Activated T-cell treated with anti-CD3 and anti-CD28 coated beads, Interleukin-2, amount 50 U/mL, for 4 hours (primary cell): Measurements from ENCODE around the gene C2CD4C. TPM values are rescaled to one million over a fixed set of nuclear protein-coding genes. Genes with fewer than 3 reads are reported as not detected.
A peak's percentile ranks its signal among the peaks of the same experiment; 100 is the strongest.
"Not testable (repeated sequence)": the region's sequence is repeated elsewhere in the genome, so short reads cannot be mapped to it uniquely, and the experiment has no call there.

Experiments
- ATAC-seq, 2 donors: fragments of 200-7000 bp; cut with Tn5 transposase; one replicate each; pipeline ENCODE4 v1.10.0; 2021
- DNase-seq: peaks from one replicate; pipeline ENCODE4 v3.0.0-alpha.2; 2020
- H3K27me3 Mint-ChIP-seq: one replicate; pipeline ENCODE4 v1.8.0; 2021; ENCODE audit warnings: low read depth, mixed read lengths
- H3K36me3 Mint-ChIP-seq: one replicate; pipeline ENCODE4 v1.8.0; 2022; ENCODE audit warnings: mixed read lengths; ENCODE audit not compliant: insufficient read depth
- H3K4me1 Mint-ChIP-seq: one replicate; pipeline ENCODE4 v1.8.0; 2021; ENCODE audit warnings: low read depth, mixed read lengths
- H3K4me3 Mint-ChIP-seq: one replicate; pipeline ENCODE4 v1.8.0; 2021; ENCODE audit warnings: mild to moderate bottlenecking, moderate library complexity, mixed read lengths
- H3K9me3 Mint-ChIP-seq: one replicate; pipeline ENCODE4 v1.8.0; 2021; ENCODE audit warnings: mixed read lengths
- total RNA-seq, 3 donors: library from RNA; stranded (reverse); gene quantifications; one replicate each; pipeline ENCODE4 v1.2.1, GENCODE V29; 2021

The C2CD4C gene
- total RNA-seq, 3 donors from 2014 or later: 0.11 to 0.14 TPM; not detected in 1

DNA sequence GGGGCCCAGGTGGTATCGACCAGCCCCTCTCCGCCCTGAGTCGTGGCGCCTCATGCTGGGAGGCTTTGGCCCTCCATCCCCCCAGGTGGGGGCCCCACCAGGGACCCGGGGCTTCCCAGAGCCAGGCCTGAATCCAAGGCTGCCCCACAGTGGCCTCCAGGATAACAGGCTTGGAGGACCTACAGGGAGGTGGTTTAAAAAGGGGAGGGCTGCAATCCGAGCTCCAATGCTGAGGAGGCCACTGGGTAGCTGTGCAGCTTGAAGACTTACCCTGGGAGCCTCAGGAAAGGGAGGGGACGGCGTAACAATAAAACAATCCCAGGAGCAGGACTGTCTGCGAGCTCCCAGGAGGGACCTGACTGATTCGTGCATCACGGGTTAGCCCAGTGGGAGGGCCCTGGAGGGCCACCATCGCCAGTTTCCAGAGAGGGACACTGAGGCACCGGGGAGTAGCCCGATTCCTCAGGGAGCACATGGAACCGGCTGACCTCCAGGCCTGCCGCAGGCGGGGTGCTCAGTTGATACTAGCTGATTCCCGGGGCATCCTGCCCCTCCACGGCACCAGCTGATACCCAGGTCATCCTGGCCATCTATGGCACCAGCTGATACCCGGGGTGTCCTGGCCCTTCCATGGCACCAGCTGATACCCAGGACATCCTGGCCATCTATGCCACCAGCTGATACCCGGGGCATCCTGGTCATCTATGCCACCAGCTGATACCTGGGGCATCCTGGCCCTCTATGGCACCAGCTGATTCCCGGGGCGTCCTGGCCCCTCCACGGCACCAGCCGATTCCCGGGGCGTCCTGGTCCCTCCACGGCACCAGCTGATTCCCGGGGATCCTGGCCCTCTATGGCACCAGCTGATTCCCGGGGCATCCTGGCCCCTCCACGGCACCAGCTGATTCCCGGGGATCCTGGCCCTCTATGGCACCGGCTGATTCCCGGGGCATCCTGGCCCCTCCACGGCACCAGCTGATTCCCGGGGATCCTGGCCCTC lies 3.7 kb upstream of the C2CD4C start:
- peaks cover 6% of the 10 kb centered on the region for H3K4me1 Mint-ChIP-seq
- peaks cover 14% of the 10 kb centered on the region for H3K27me3 Mint-ChIP-seq
- ATAC-seq (no peak), DNase-seq (no peak)
- no peaks in the 10 kb centered on the region for H3K36me3 Mint-ChIP-seq
- no peaks in the 10 kb centered on the region for H3K9me3 Mint-ChIP-seq
- H3K4me3 Mint-ChIP-seq: no peak overlapping the region

DNA sequence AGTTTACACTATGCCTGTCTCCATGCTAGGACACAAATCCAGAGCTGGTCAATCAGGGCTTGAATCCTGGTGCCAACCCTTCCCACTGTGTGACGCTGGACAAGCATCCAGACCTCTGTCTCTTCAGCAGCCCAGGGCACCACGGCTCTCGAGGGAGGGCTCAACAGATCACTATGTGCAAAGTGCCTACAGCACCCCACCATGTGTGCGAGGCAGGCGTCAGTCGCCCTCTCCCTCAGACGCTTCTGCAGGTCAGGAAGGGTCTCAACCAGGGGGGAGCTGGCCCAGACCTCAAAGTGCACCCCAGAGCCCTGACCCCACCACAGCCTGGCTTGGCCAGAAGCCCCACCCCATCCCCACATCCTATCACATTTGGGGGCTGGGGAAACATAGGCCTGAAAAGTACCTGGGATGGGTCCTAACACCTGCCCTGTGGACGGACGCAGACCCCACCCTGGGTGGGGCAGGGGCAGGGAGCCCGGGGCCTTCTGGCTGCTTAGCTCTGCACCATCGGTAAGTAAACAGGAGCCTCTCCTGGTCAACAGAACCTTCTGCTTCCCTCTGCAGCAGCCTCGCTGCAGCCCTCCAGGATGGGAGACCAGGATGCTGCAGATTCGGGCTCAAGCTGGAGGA lies 2.9 kb upstream of the C2CD4C start:
- Mint-ChIP-seq H3K4me3 (no peak overlapping the region), H3K27me3 (peaks cover 14% of the 10 kb centered on the region), H3K4me1 (peaks cover 6% of the 10 kb centered on the region), H3K36me3 (no peaks in the 10 kb centered on the region), H3K9me3 (no peaks in the 10 kb centered on the region)
- no peak for ATAC-seq
- DNase-seq: no peak

DNA sequence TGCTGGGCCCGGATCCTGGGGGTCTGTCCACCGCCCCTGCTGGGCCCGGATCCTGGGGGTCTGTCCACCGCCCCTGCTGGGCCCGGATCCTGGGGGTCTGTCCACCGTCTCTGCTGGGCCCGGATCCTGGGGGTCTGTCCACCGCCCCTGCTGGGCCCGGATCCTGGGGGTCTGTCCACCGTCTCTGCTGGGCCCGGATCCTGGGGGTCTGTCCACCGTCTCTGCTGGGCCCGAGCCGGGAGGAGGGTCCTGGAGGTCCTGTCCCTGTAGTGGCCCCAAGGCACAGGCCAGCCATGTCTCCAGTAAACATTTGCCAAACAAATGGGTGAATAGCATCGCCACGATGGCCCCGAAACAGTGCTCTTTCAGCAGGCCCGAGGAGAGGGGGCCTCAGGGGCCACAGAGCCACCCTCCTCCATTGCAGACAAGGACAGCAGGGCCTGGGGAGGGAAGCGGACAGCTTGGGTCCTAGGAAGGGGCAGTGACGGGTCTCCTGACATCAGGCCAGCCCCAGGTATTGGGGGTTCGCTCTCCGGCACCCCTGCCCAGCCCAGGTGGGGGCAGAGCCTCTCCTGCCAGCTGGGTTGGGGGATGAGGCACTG lies 2.3 kb upstream of the C2CD4C start:
- not testable (repeated sequence) for ATAC-seq, DNase-seq, H3K36me3 Mint-ChIP-seq

DNA sequence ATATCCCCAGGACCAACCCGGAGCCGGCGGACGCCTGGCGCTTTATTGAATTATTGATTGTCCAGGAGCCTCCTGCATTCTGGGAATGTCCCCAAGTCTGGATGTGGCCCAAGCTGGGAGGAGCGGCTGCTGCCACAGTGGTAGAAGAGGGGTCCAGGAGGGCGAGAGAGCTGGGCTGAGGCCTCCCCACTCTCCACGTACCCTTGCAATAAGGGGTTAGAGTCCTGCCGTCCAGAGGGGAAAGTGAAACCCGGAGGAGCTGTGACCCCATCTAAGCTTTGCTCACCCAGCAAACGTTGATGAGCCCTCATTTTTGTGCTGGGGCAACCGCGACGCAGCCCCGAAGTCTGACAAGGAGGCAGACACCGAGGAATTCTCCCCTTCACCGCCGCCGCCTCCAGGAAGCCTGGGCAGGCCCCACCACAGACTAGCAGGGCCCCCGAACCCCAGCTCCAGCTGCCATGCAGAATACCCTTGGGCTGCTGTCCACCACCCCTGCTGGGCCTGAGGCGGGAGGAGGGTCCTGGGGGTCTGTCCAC lies 1.4 kb upstream of the C2CD4C start:
- peaks cover 21% of the 10 kb centered on the region for H3K27me3 Mint-ChIP-seq
- ATAC-seq (no peak), DNase-seq (no peak)
- peaks cover 6% of the 10 kb centered on the region for H3K4me1 Mint-ChIP-seq
- H3K4me3 Mint-ChIP-seq: no peak overlapping the region
- no peaks in the 10 kb centered on the region for H3K36me3 Mint-ChIP-seq
- H3K9me3 Mint-ChIP-seq: no peaks in the 10 kb centered on the region

More for the DNA sequence above, 2.3 kb upstream of the C2CD4C start:
- H3K4me3 Mint-ChIP-seq, H3K4me1 Mint-ChIP-seq, H3K9me3 Mint-ChIP-seq: not testable (repeated sequence)
- peaks cover 17% of the 10 kb centered on the region for H3K27me3 Mint-ChIP-seq

DNA sequence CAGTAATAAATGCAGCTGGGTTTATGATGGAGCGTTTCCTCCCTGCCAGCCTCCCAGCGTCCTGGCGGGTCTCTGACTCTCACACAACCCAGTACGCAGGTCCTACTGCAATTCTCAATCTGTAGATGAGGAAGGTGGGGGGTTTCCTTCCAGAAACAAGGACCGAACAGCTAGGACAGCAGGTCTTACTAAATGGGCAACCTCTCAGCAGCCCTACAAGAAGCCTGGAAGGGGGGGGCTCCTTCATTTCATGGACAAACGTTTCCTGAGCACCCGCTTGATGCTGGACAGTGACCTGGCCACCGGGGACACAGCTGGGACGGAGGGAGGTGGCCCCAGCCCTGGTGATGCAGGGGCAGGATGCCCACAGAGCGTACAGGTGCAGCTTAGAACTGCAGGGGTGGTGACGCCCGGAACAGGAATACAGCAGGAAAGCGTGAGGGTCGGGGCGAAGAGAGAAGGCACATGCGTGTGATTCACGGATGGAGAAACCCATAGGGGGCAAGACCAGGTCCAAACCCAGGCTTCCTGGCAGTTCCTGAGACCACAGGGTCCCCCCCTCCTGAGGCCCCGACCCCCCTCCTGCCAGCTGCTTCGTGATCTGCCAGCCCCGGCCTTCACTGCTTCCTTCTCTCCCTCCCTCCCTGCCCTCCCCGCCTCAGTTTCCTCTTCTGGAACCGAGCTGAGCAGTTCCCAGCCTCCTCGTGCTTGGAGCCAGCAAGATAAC lies 732 bp upstream of the C2CD4C start:
- no peak for DNase-seq
- Mint-ChIP-seq H3K4me1 (peaks cover 6% of the 10 kb centered on the region), H3K27me3 (peaks cover 21% of the 10 kb centered on the region), H3K9me3 (no peaks in the 10 kb centered on the region), H3K36me3 (no peaks in the 10 kb centered on the region), H3K4me3 (peak overlapping the region; percentile 82)
- peak; percentile 42 to 59 for ATAC-seq

DNA sequence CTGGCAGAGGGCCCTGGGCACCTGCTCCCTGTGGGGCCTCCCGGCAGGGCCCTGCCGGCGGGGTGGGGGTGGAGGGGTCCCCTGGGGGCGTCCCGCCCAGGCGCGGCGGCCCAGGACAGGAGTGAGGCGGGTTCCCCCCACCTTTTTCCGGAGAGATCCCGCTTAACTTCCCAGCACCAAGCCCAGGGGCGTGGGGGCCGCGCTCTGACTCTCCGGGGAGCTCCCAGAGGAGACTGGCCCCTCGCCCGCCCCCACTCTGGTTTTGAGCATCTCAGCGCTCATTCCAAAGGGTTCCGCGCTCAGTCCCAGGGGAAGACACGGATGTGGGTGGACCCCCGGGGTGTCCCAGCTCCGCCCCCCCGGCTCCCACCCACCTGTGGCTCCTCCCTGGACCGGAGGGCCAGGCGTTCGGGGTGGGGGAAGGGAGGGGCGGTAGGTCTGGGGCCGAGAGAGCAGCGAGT lies 476 bp downstream of the C2CD4C start:
- peaks cover 23% of the 10 kb centered on the region for H3K27me3 Mint-ChIP-seq
- peaks cover 6% of the 10 kb centered on the region for H3K4me1 Mint-ChIP-seq
- DNase-seq (no peak), ATAC-seq (peak; percentile 11)
- no peaks in the 10 kb centered on the region for H3K36me3 Mint-ChIP-seq
- no peaks in the 10 kb centered on the region for H3K9me3 Mint-ChIP-seq
- H3K4me3 Mint-ChIP-seq: no peak overlapping the region

DNA sequence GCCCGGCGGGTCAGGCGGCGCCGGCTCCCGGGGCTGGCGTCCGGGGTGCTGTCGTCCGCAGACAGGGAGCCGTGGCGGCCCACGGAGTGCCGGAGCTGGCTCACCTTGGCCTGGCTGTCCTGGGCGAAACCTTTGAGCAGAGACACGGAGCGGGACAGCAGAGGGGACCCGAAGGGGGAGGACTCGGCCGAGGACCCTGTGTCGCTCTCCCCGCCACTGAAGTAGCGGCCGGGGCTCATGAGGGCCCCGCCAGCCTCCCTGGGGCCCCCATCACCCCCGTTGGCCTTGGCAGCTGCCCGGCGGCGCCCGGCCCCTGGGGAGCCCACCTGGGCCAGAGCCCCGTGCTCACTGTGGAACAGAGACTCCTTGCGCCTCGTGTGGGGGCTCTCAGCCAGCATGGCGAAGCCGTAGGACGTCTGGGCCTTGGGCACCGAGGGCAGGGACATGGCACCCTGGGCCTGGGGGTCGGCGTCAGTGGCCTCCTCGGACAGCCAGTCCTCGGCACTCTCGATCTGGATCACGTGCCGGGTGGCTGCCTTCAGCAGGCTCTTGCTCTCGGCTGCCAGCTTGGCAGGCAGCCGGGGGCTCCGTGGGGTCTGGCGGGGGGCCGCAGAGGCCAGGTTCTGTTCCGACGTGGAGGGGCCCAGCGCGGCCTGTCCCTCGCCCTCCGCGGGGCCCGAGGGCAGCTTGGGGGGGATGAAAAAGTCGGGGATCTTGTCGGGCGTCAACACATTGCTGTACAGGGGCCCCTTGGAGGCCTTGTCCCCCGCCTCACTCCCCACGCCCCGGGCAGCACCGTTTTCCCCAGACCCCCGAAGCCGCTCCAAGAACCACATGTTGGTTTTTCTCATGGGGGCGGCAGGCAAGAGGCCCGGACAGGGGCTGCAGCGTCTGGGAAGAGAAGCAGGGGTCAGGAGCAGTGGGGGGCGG lies 1.2 kb downstream of the C2CD4C start:
- ATAC-seq (no peak), DNase-seq (no peak)
- H3K27me3 Mint-ChIP-seq: peaks cover 30% of the 10 kb centered on the region
- H3K4me1 Mint-ChIP-seq: peaks cover 6% of the 10 kb centered on the region
- no peaks in the 10 kb centered on the region for H3K36me3 Mint-ChIP-seq
- H3K9me3 Mint-ChIP-seq: no peaks in the 10 kb centered on the region
- no peak overlapping the region for H3K4me3 Mint-ChIP-seq

DNA sequence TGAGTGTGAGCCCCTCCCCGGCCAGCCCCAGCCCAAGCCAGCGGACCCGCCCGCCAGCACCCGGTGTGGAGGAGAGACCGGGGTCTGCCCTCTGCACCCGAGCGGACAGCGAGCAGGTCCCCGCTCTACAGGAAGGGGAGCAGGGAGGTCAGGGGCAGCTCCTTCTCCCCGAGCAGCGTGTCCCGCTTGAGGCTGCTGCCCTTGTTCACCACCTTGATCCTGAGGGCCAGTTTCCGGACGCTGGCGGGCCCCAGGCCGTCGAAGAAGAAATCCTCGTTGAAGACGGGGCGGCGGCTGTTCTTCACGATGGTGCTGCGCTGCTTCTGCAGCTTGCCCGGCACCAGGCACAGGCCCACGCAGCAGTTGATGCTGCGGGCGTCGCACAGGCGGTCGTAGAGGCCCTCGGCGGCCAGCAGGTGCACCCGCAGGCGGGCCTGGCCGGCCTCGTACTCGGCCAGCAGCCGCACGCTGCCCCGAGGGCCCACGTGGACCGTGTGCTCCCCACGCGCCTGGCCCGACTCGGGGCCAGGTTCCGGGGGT lies 1.9 kb downstream of the C2CD4C start:
- H3K4me1 Mint-ChIP-seq: peaks cover 6% of the 10 kb centered on the region
- H3K9me3 Mint-ChIP-seq: no peaks in the 10 kb centered on the region
- peaks cover 33% of the 10 kb centered on the region for H3K27me3 Mint-ChIP-seq
- DNase-seq: no peak
- no peak overlapping the region for H3K4me3 Mint-ChIP-seq
- no peaks in the 10 kb centered on the region for H3K36me3 Mint-ChIP-seq
- no peak for ATAC-seq

DNA sequence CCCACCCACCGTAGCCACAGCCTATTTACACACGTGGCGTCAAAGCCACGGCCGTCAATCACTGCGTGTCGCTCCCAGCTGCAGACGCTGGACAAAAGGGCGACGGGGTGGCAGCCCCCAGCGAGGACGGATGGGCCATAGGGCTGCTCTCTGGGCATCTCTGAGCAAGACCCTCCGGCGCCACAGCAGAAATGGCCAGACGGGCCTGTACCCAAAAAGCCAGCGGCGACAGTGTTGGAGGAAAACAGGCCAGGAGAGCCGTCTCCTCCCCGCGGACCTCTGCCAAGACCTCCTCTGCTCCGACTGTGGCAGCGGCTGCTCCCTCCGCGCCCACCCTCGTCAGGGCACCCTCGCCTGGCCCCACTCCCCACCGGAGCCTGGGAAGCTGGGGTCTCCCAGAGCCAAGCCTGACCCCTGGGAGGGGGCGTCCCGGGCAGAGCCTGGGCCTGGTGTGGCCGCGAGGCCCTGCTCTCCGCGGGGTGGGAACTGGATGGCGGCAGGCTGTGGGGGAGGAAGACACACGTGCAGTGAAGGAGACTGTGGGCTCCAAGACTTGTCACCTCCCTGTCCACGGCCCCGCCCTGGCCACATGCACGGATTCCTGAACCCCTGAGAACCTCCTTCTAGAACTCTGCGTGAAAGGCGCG lies 2.7 kb downstream of the C2CD4C start:
- Mint-ChIP-seq H3K4me1 (peaks cover 6% of the 10 kb centered on the region), H3K36me3 (no peaks in the 10 kb centered on the region), H3K9me3 (no peaks in the 10 kb centered on the region), H3K4me3 (no peak overlapping the region), H3K27me3 (peaks cover 30% of the 10 kb centered on the region)
- no peak for DNase-seq
- peak in 1 of 2 donors; percentile 9 for ATAC-seq

DNA sequence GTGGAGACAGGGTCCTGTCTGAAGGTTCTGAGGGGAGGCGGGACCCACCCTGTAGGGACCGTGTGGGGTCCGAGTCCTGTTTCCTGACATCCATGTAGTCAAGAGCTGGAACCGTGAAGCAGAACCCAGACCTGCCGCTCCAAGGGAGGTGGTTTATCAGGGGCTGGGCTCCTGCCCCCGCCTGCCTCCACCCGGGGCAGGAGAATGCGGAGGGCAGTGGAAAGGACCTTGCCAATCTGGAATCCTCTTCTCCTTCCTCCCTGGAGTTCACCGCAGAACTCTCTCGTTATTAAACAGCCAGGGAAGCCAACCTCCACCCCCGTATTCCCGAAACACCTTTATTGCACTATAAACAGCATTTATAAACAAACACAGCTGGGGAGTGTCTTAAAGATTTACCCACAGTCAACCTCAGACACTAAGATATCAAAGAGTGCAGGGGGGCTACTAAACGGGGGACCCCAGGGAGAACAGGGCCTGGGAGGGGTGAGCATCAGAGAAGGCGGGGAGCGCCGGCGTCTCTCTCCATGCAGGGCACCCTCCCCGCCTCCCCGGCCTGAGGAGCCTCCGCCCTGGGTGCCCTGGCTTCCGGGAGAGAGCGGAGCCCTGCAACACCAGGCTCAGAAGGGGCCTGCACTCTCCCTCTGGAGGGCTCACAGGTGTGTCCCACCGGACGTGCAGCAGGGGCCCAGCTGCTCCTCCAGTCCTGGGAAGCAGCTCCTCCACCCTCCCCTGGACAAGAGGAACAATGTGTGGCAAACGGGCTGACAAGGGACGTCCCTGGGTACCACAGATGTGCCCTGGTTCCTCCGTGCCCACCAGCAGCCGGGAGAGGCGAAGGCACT lies 3.6 kb downstream of the C2CD4C start:
- DNase-seq (no peak), ATAC-seq (no peak)
- Mint-ChIP-seq H3K27me3 (peaks cover 29% of the 10 kb centered on the region), H3K36me3 (no peaks in the 10 kb centered on the region), H3K9me3 (no peaks in the 10 kb centered on the region), H3K4me3 (no peak overlapping the region), H3K4me1 (peaks cover 6% of the 10 kb centered on the region)

DNA sequence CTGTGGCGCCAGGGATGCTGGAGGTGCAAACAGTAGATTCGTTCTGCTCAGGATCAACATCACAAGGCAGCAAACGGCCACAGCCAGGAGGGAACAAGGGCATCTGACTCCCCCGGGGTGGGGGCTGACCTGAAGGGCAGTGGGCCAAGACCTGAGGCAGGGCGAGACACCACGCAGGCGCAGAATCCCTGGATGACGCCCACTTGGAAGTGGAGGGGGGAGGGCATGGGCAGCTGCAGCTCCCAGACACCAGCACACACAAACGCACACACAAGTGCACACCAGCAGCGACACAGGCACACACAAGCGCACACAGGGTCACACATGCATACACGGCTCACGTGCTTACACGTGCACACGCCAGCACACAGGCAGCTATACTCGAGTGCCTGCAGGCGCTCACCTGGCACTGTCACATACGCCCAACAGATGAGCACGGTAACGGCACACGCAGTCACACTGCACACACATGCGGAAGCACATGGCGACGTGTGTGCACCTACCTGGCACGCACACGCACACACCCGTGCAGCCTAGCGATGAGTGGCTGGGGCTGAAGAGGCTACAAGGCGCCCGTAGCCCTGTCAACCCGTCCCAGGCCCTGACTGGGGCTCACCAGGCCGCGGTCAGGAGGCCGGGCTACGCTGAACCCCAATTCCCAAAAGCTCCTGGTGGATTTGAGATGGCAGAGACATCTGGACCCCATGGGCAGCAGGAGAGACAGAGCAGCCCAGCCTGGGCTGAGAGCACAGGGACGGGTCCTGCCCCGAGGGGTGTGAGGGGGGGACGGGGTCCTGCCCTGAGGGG lies 5.5 kb downstream of the C2CD4C start:
- no peaks in the 10 kb centered on the region for H3K36me3 Mint-ChIP-seq
- no peak overlapping the region for H3K4me3 Mint-ChIP-seq
- peaks cover 19% of the 10 kb centered on the region for H3K27me3 Mint-ChIP-seq
- H3K4me1 Mint-ChIP-seq: no peaks in the 10 kb centered on the region
- ATAC-seq (no peak), DNase-seq (no peak)
- H3K9me3 Mint-ChIP-seq: no peaks in the 10 kb centered on the region
